IMR-90 (cell line): Measurements from ENCODE around the gene ADAM12. TPM values are rescaled to one million over a fixed set of nuclear protein-coding genes. Genes with fewer than 3 reads are reported as not detected.

ENCODE experiments used
- ATAC-seq: fragments of 200-7000 bp; cut with Tn5 transposase; 2 replicates; pipeline ENCODE4 v1.9.1; 2020; ENCODE audit warnings: low read depth, mild to moderate bottlenecking, moderate library complexity
- BruUV-seq: library from RNA; stranded (reverse); fragments of 400-500 nt; replicated peaks from 2 replicates; lab custom pipeline; 2021; lab: Mats Ljungman, UMichigan
- CTCF ChIA-PET: fragments of 300-600 bp; formaldehyde crosslinking; extraction: SDS; loops from one replicate; lab custom pipeline; 2021; ENCODE audit warnings: antibody characterized with exemption; lab: Yijun Ruan, JAX
- POLR2A ChIA-PET: fragments of 300-600 bp; sonication (Branson Sonifier 250); formaldehyde crosslinking; loops from one replicate; lab custom pipeline; 2022; ENCODE audit warnings: antibody characterized with exemption; ENCODE audit not compliant: unreplicated experiment; lab: Charles Lee
- DNase-seq: peaks from one replicate; pipeline ENCODE4 v3.0.0; 2013
- H2AFZ ChIP-seq: replicated peaks from 2 replicates; pipeline ENCODE3; 2013; ENCODE audit warnings: low read length, mild to moderate bottlenecking; ENCODE audit not compliant: poor library complexity
- H2AK5ac ChIP-seq: 2 replicates; pipeline ENCODE4 v1.6.1; 2013; ENCODE audit warnings: low read depth, low read length, inconsistent platforms
- H2AK9ac ChIP-seq: replicated peaks from 2 replicates; pipeline ENCODE3; 2013; ENCODE audit warnings: mild to moderate bottlenecking, low read depth, low read length, moderate library complexity; ENCODE audit not compliant: poor library complexity
- H2BK120ac ChIP-seq: 2 replicates; pipeline ENCODE4 v1.6.1; 2013; ENCODE audit warnings: low read depth, low read length, inconsistent platforms
- H2BK15ac ChIP-seq: 3 replicates; pipeline ENCODE4 v1.6.1; 2013; ENCODE audit warnings: low read depth, low read length, inconsistent platforms
- H2BK20ac ChIP-seq: 2 replicates; pipeline ENCODE4 v1.6.1; 2013; ENCODE audit warnings: low read depth, mild to moderate bottlenecking, inconsistent platforms, low read length, moderate library complexity
- H2BK5ac ChIP-seq: 2 replicates; pipeline ENCODE4 v1.6.1; 2013; ENCODE audit warnings: mild to moderate bottlenecking, low read depth, low read length, inconsistent platforms; ENCODE audit not compliant: poor library complexity, severe bottlenecking
- H3K14ac ChIP-seq: replicated peaks from 2 replicates; pipeline ENCODE4 v1.6.1; 2013; ENCODE audit warnings: low read depth, low read length, inconsistent platforms
- H3K18ac ChIP-seq: 2 replicates; pipeline ENCODE4 v1.6.1; 2013; ENCODE audit warnings: low read depth, low read length, control low read depth
- H3K23ac ChIP-seq: 2 replicates; pipeline ENCODE4 v1.6.1; 2013; ENCODE audit warnings: low read depth, low read length, inconsistent platforms
- H3K27ac ChIP-seq: 2 replicates; pipeline ENCODE4 v1.5.1; 2013; ENCODE audit warnings: mild to moderate bottlenecking, control low read depth, low read length; ENCODE audit not compliant: insufficient read depth
- H3K27me3 ChIP-seq: 2 replicates; pipeline ENCODE4 v1.6.1; 2013; ENCODE audit warnings: low read length; ENCODE audit not compliant: control insufficient read depth, insufficient read depth
- H3K36me3 ChIP-seq: 2 replicates; pipeline ENCODE4 v1.6.1; 2013; ENCODE audit warnings: low read length, mixed read lengths; ENCODE audit not compliant: control insufficient read depth, insufficient read depth
- H3K4ac ChIP-seq: 2 replicates; pipeline ENCODE4 v1.6.1; 2013; ENCODE audit warnings: low read depth, low read length, inconsistent platforms
- H3K4me1 ChIP-seq: 2 replicates; pipeline ENCODE4 v1.6.1; 2013; ENCODE audit warnings: low read length, mixed read lengths; ENCODE audit not compliant: control insufficient read depth, insufficient read depth
- H3K4me2 ChIP-seq: 2 replicates; pipeline ENCODE4 v1.6.1; 2013; ENCODE audit warnings: low read depth, mild to moderate bottlenecking, control low read depth, low read length, moderate library complexity
- H3K4me3 ChIP-seq: 2 replicates; pipeline ENCODE4 v1.5.1; 2013; ENCODE audit warnings: low read depth, mild to moderate bottlenecking, control low read depth, low read length, moderate library complexity; ENCODE audit not compliant: insufficient read depth
- H3K56ac ChIP-seq: 2 replicates; pipeline ENCODE4 v1.6.1; 2013; ENCODE audit warnings: low read length, inconsistent platforms; ENCODE audit not compliant: insufficient read depth; ENCODE audit errors: extremely low read depth
- H3K79me1 ChIP-seq, 2 experiments: 2 replicates each; pipeline ENCODE4 v1.6.1; 2013; ENCODE audit warnings: low read length in 2 of 2, inconsistent platforms in 1 of 2, low read depth in 1 of 2
- H3K9ac ChIP-seq: 2 replicates; pipeline ENCODE4 v1.6.1; 2013; ENCODE audit warnings: low read depth, low read length, control low read depth
- H3K9me1 ChIP-seq: 2 replicates; pipeline ENCODE4 v1.6.1; 2013; ENCODE audit warnings: low read length, inconsistent platforms; ENCODE audit not compliant: insufficient read depth
- H3K9me3 ChIP-seq: 2 replicates; pipeline ENCODE4 v1.6.1; 2013; ENCODE audit warnings: low read length; ENCODE audit not compliant: control insufficient read depth, insufficient read depth
- H4K20me1 ChIP-seq: 2 replicates; pipeline ENCODE4 v1.6.1; 2013; ENCODE audit warnings: low read length, inconsistent platforms; ENCODE audit not compliant: insufficient read depth
- H4K5ac ChIP-seq: 2 replicates; pipeline ENCODE4 v1.6.1; 2013; ENCODE audit warnings: mild to moderate bottlenecking, low read depth, low read length, control low read depth
- H4K8ac ChIP-seq, 2 experiments: 2 replicates each; pipeline ENCODE4 v1.6.1; 2013; ENCODE audit warnings: low read depth in 2 of 2, low read length in 2 of 2, control low read depth in 1 of 2, inconsistent platforms in 1 of 2
- H4K91ac ChIP-seq: 2 replicates; pipeline ENCODE4 v1.6.1; 2013; ENCODE audit warnings: low read depth, low read length, inconsistent platforms; ENCODE audit not compliant: insufficient read depth
- BHLHE40 ChIP-seq: fragments of 150-350 bp; IDR thresholded peaks from 2 replicates; pipeline ENCODE4 v1.6.1; 2016; ENCODE audit warnings: mild to moderate bottlenecking, low read depth, low read length
- CEBPB ChIP-seq: IDR thresholded peaks from 2 replicates; pipeline ENCODE4 v1.6.1; 2012; ENCODE audit warnings: low read depth, low read length, improper control_type of control experiment
- CHD1 ChIP-seq: IDR thresholded peaks from 2 replicates; pipeline ENCODE4 v1.6.1; 2012; ENCODE audit warnings: low read depth, low read length, improper control_type of control experiment
- CTCF ChIP-seq: conservative IDR thresholded peaks from 2 replicates; pipeline ENCODE4 v1.5.1; 2012; ENCODE audit warnings: mild to moderate bottlenecking, low read depth, low read length, improper control_type of control experiment
- ELK1 ChIP-seq: fragments of 150-350 bp; IDR thresholded peaks from 2 replicates; pipeline ENCODE4 v1.6.1; 2016; ENCODE audit warnings: low read depth, mild to moderate bottlenecking, low read length, moderate library complexity, borderline replicate concordance
- FOS ChIP-seq: fragments of 150-350 bp; IDR thresholded peaks from 2 replicates; pipeline ENCODE4 v1.6.1; 2016; ENCODE audit warnings: low read depth, low read length
- MAFK ChIP-seq: IDR thresholded peaks from 2 replicates; pipeline ENCODE4 v1.6.1; 2012; ENCODE audit warnings: low read depth, low read length, improper control_type of control experiment
- MAZ ChIP-seq: IDR thresholded peaks from 2 replicates; pipeline ENCODE4 v1.6.1; 2012; ENCODE audit warnings: low read depth, mild to moderate bottlenecking, low read length, improper control_type of control experiment, moderate library complexity, borderline replicate concordance
- MXI1 ChIP-seq: IDR thresholded peaks from 2 replicates; pipeline ENCODE4 v1.6.1; 2012; ENCODE audit warnings: low read depth, mild to moderate bottlenecking, low read length, moderate library complexity, borderline replicate concordance
- NFE2L2 ChIP-seq: fragments of 150-350 bp; IDR thresholded peaks from 2 replicates; pipeline ENCODE4 v1.6.1; 2016; ENCODE audit warnings: low read depth, mild to moderate bottlenecking, low read length
- POLR2A ChIP-seq: IDR thresholded peaks from 2 replicates; pipeline ENCODE4 v1.6.1; 2012; ENCODE audit warnings: mild to moderate bottlenecking, low read depth, low read length
- RAD21 ChIP-seq: IDR thresholded peaks from 2 replicates; pipeline ENCODE4 v1.6.1; 2012; ENCODE audit warnings: low read length, improper control_type of control experiment
- RCOR1 ChIP-seq: IDR thresholded peaks from 2 replicates; pipeline ENCODE4 v1.6.1; 2012; ENCODE audit warnings: mild to moderate bottlenecking, low read length, improper control_type of control experiment; ENCODE audit not compliant: insufficient replicate concordance
- RFX5 ChIP-seq: IDR thresholded peaks from 2 replicates; pipeline ENCODE4 v1.8.0; 2012; ENCODE audit warnings: low read depth, mild to moderate bottlenecking, low read length, moderate library complexity
- SMC3 ChIP-seq: fragments of 150-350 bp; IDR thresholded peaks from 2 replicates; pipeline ENCODE4 v1.6.1; 2016; ENCODE audit warnings: low read depth, mild to moderate bottlenecking, antibody characterized with exemption, low read length, moderate library complexity
- USF2 ChIP-seq: fragments of 150-350 bp; IDR thresholded peaks from 2 replicates; pipeline ENCODE4 v1.6.1; 2017; ENCODE audit warnings: mild to moderate bottlenecking, antibody characterized with exemption, low read length, low read depth
- dilution Hi-C: fragments of 300-500 bp; cut with HindIII; formaldehyde crosslinking; loops from one replicate; pipeline ENCODE4 v1.14.3; 2018; ENCODE audit warnings: low sequenced_read_pairs; ENCODE audit not compliant: unreplicated experiment
- in situ Hi-C: fragments of 300-500 bp; cut with MboI; formaldehyde crosslinking; loops from 3 replicates; pipeline ENCODE4 v1.14.3; 2019; ENCODE audit warnings: low sequenced_read_pairs, inconsistent platforms, mixed read lengths
- intact Hi-C: fragments of 100-400 bp; cut with micrococcal nuclease; formaldehyde crosslinking; loops from 2 replicates; pipeline ENCODE4 v1.10.0; 2022
- polyA plus RNA-seq, 3 experiments: library from polyadenylated mRNA; depleted of rRNA; stranded (reverse); fragments of >200 nt; gene quantifications; 2 replicates each; pipeline ENCODE4 v1.2.3, GENCODE V29; 2012; ENCODE audit warnings: low replicate concordance in 1 of 3
- total RNA-seq: library from RNA; depleted of rRNA; stranded (reverse); fragments of >200 nt; gene quantifications from 2 replicates; pipeline ENCODE4 v1.2.3, GENCODE V29; 2012

Gene ADAM12
- total and polyA plus RNA-seq, 2 of the 4 experiments (the other 2 are of a cell fraction): 9.6 to 10.2 TPM

GRCh38 chr10:126357169-126357568 is 31.1 kb downstream of the ADAM12 start:
- CTCF ChIA-PET: no interaction called here

More at GRCh38 chr10:126357169-126357568, 31.1 kb downstream of the ADAM12 start:
- Histone ChIP-seq H2BK120ac (no peak overlapping the region), H3K4me2 (no peak overlapping the region), H2BK5ac (no peak overlapping the region), H2AFZ (no peak overlapping the region), H3K4ac (no peak overlapping the region), H4K8ac (no peak overlapping the region), H4K5ac (no peak overlapping the region), H3K4me1 (no peaks in the 10 kb centered on the region), H3K14ac (no peak overlapping the region), H3K36me3 (no peaks in the 10 kb centered on the region), H3K18ac (no peak overlapping the region), H2BK20ac (no peak overlapping the region), H3K27ac (no peak overlapping the region), H2AK5ac (no peak overlapping the region), H3K23ac (no peak overlapping the region), H3K27me3 (no peaks in the 10 kb centered on the region), H2BK15ac (no peak overlapping the region), H3K9ac (no peak overlapping the region), H3K4me3 (no peak overlapping the region), H3K9me1 (no peaks in the 10 kb centered on the region), H3K9me3 (peaks cover 8% of the 10 kb centered on the region; the same call in 1 of the 2 replicates), H4K91ac (no peak overlapping the region), H2AK9ac (no peak overlapping the region), H4K20me1 (no peaks in the 10 kb centered on the region), H3K56ac (no peak overlapping the region), H3K79me1 (no peaks in the 10 kb centered on the region)
- TF ChIP-seq CHD1 (no peak), CTCF (no peak), MXI1 (no peak), POLR2A (no peak), CEBPB (no peak), RCOR1 (no peak), USF2 (no peak), SMC3 (no peak), ELK1 (no peak), MAFK (no peak), BHLHE40 (no peak), NFE2L2 (no peak), FOS (no peak), RFX5 (no peak), MAZ (no peak), RAD21 (no peak)
- no TSS peak for BruUV-seq
- in situ Hi-C loops: no loop called here
- no peak for DNase-seq
- intact Hi-C loops: no loop called here
- no peak for ATAC-seq
- dilution Hi-C loops: no loop called here
- POLR2A ChIA-PET: no interaction called here
